HCEC 1CT (cell line): Measurements from ENCODE around the gene GREB1L.
A peak's percentile ranks its signal among the peaks of the same experiment; 100 is the strongest.

ENCODE experiments used
- DNase-seq: peaks from one replicate; pipeline ENCODE4 v3.0.0-alpha.2; 2017

Gene GREB1L

DNA sequence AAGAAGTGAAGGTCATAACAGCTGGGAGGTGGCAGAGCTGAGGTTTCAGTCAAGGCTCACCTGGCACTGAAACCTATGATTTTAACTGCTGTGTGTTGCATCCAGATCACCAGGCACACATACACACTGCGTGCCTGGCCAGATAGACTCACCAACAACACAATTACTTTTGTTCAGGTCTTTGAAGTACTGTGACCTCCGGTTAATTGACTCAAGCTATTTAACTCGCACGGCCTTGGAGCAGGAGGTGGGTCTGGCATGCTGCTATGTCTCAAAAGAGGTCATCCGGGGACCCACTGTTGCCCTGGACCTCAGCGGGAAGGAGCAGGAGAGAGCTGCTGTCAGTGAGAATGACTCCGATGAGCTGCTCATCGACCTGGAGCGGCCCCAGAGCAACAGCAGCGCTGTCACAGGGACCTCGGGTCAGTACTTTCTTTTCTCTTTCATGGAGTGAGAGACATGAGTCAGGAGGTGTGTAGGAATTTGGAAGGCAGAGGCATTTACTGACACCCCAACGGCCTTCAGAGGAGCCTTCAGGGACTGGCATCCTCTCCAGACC, 254.3 kb downstream of the GREB1L start:
- no peak for DNase-seq

- DNase-seq = no peak
These were observed 258.0 kb downstream of the GREB1L start for GRCh38 chr18:21499997-21500396.

DNA sequence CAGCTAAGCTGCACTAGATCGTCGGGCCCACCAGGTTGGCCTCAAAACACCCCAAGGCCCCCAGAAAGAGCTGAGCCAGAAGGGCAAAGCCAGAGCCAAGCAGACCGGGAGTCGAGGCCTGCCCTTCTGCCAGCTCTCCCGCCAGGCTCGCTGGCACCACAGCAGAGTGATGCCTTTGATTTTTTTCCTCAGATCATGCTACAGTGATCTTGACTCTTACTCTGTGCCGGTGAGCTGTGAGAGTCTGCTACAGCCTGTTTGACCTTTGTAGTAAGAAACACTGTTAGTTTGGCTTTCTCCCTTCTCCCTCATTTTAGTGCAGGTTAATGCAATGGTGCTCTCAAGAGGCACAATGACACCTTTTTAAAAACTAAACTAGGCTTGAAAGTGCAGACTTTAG, 260.6 kb downstream of the GREB1L start:
- no peak for DNase-seq

DNA sequence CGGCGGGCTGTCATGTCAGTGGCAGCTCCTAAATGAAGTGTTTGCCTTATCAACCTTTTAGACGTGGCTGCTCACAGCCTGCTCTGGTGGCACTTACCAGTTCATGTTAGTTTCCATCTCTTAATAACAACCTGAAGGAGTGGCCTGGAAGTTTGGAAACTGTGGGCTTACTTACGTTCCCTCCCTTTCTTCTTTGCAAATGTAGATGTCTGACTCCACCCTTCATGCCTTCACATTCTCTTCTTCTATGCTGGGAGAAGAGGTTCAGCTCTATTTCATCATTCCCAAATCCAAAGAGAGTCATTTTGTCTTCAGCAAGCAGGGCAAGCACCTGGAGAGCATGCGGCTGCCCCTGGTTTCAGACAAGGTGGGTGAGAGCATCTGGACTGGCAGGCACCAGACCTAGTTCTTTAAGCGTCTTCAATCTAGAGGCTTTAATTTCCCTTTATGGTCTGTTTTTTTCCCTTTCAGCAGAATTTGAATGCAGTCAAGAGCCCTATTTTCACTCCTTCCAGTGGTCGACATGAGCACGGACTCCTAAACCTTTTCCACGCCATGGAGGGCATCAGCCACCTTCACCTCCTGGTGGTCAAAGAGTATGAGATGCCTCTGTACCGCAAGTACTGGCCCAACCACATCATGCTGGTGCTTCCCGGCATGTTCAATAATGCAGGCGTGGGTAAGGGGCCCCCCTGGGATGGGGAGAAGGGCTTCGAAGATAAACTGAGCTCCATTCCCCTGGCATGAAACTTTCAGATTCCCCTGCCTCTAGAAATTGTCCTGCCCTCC, 266.1 kb downstream of the GREB1L start:
- no peak for DNase-seq

DNA sequence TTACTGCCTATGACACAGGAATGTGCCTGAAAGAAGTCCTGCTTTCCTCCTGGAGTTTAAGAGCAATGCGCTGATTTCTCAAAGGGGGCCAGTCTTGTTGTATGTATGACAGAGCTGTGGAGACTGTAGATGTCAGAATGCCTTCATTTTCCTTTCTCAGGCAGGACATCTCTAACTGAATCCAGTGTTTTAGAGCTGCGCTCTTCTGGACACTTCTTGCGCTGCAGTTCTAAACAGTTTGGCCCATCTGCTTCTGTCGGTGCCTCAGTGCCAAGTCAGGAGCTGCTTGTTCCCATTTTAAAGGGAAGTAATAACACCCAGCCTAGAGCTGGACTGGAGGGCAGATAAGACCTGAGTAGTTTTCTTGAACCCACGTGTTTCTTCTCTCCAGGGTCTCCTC, 267.0 kb downstream of the GREB1L start:
- DNase-seq = no peak

DNA sequence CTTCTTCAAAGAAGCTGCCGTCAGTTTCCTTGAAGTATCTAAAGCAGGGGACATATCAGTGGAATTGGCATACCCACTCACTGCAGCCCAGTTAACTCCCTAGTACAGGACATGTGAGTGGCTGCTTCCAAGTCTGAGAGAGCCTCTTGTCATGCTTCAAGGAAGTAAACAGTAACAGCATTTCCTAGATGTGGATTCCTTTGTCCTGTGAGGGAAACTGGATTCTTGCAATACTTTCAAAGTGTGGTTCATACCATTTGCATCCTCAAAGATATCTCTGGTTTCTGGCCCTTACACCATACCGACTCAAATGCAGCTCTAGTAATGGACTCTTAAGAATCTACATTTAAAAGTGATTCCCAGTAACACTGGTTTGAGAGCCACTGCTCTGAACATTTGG, 271.3 kb downstream of the GREB1L start:
- no peak for DNase-seq

- DNase-seq = no peak
These were observed 271.7 kb downstream of the GREB1L start for GRCh38 chr18:21513741-21514140.

GRCh38 chr18:21522530-21522929, 280.5 kb downstream of the GREB1L start:
- DNase-seq = no peak

- no peak for DNase-seq
These were observed 283.9 kb downstream of the GREB1L start for GRCh38 chr18:21525916-21526315.

GRCh38 chr18:21526463-21526862, 284.4 kb downstream of the GREB1L start:
- DNase-seq = no peak

- no peak for DNase-seq
These were observed 292.3 kb downstream of the GREB1L start for GRCh38 chr18:21534327-21534726.

DNA sequence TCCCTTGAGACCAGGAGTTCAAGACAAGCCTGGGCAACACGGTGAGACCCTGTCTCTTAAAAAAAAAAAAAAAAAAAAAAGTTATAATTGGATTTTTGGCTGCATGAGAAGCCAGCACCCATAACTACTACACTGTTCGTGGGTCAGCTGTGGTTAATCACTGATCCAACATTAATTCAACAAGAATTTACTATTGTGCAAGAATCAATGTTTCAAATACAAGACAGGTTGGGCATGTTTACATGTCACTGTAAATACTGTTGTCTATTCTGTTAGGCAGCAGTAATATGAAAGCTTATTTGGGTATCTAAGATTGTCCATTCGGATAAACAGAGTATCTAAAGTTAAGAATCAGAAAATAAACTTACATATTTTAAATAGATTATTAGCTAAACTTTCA, 296.2 kb downstream of the GREB1L start:
- peak; percentile 6 for DNase-seq

DNA sequence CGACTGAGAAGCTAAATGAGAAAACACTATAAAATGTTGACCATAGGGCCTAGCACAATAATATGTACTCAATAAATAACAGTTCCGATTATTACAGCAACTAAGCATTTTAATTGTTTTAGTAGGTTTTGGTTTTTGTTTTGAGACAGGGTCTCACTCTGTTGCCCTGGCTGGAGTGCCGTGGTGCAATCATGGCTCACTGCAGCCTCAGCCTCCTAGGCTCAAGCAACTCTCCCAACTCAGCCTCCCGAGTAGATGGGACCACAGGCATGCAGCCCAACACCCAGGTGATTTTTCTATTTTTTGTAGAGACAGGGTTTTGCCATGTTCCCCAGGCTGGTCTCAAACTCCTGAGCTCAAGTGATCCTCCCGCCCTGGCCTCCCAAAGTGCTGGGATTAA, 304.4 kb downstream of the GREB1L start:
- DNase-seq = no peak

GRCh38 chr18:21548647-21549046, 306.6 kb downstream of the GREB1L start:
- DNase-seq = no peak

DNA sequence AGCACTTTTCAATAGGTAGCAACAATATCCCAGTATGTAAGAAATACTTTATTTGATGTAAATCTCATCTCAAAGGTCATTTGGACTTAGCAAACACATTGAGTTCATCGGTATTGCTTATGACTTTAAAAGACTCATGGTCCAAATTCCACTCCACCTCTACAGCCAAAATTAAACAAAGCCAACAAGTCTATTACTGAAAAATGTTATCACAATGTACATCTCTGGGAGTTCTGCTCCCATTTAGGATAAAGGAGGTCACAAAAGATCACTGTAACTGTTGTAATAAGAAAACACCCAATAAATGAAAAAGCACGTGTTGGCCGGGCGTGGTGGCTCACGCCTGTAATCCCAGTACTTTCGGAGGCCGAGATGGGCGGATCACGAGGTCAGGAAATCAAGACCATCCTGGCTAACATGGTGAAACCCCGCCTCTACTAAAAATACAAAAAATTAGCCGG, 308.5 kb downstream of the GREB1L start:
- no peak for DNase-seq

DNA sequence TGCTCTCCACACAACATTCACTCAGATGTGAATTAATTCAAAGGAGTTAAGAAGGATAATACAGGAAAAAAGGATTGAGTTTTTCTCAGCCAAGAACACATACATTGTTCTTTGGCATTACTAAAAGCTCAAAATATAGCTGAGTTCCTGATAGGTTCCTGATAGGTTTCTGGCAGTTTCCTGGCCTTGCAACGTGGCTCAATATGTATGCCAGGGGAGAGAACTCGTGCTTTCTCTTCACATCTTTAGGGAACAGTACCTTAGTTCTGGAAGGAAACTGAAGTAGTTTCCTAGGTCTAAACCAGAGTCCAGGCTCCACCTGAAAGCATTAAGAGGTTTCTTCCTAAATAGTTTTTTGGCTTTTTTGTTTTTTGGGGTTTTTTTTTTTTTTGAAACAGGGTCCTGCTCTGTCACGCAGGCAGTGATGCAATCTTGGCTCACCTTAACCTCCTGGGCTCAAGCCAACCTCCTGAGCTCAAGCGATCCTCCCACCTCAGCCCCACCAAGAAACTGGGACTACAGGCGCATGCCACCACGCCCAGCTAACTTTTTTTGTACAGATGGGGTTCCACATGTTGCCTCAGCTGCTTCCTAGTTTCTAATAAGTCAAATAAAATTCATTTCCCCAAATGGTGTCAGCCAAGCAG, 315.7 kb downstream of the GREB1L start:
- no peak for DNase-seq

DNA sequence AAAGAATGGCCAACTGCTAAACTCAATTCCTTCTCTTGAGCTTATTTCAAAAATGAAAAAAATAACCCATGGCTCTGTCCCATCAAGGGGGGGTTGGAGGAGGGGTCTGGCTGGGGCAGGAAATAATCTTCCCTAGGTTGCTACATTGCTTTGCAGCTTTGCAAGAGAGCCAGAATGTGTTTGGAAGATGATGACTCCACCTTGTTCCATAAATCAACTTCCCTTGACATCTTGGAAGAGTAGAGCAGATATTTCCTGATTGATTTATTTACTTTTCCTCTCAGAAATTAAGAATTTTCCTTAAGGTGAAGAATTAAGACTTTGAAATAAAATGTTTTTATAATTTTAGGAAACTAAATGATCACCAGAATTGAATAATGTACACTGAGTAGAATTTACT, 317.2 kb downstream of the GREB1L start:
- DNase-seq = no peak

DNA sequence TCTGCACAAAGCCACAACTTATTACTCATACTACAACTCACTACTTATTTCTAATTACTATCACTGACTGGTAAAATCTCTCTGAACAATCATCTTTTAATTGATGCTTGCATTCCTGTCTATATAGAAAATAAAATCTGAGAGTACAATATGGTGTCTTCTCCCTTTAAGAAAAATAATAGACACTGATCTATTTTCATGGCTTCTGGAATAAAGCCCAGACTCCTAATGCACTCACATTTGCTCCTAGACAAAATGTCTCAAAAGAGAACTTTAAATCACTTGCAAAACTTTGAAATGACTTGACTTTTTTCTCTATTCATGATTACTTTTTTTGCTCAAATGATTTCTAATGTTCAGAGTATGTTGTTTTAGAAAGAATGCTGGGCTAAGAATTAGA, 329.7 kb downstream of the GREB1L start:
- DNase-seq = no peak
